ENCODE results near the gene SRP68. TPM values are rescaled to one million over a fixed set of nuclear protein-coding genes. Genes with fewer than 3 reads are reported as not detected.

Gene SRP68
- total RNA-seq, 4 donors from 2014 or later, result 57.5 to 90.2 (median 64.2) TPM

DNA sequence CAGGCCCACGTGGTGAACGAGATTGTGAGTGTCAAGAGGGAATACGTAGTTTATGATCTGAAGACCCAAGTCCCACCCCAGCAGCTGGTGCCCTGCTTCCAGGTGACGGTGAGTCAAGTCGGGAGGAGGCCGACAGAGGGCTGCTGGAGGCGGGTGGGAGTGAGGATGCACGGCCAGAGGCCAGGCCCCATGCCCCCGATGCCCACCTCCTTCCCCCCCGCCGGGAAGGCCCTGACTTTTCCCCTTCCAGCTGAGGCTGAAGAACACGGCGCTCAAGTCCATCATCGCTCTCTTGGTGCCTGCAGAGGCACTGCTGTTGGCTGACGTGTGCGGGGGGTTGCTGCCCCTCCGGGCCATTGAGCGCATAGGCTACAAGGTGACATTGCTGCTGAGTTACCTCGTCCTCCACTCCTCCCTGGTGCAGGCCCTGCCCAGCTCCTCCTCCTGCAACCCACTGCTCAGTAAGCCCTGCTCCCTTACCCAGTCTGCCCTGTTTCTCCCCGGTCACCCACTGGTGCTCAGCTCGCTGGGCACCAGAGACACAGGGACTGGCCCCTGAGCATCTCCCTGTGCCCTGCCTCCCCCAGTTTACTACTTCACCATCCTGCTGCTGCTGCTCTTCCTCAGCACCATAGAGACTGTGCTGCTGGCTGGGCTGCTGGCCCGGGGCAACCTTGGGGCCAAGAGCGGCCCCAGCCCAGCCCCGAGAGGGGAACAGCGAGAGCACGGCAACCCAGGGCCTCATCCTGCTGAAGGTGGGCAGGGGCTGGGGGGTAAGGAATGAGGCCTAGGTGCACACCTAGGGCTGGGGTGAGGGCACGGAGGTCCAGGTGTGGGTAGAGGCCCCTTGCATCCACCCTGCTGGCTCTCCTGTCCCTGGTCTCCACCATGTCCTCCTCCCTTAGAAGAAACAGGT, 9.2 kb upstream of the SRP68 start:
- Histone ChIP-seq H3K36me3 (peaks cover 43% of the 10 kb centered on the region), H3K4me1 (peaks cover 17% of the 10 kb centered on the region), H3K27ac (no peak overlapping the region), H3K9me3 (no peaks in the 10 kb centered on the region), H3K27me3 (peaks cover 32% of the 10 kb centered on the region), H3K4me3 (no peak overlapping the region)
- 75% methylated on average over 25 of the region's 27 CpGs for WGBS
- no peak for TF ChIP-seq EP300 (IDR thresholded peaks at IDR 0.05)
- TF ChIP-seq, protein P1, sequence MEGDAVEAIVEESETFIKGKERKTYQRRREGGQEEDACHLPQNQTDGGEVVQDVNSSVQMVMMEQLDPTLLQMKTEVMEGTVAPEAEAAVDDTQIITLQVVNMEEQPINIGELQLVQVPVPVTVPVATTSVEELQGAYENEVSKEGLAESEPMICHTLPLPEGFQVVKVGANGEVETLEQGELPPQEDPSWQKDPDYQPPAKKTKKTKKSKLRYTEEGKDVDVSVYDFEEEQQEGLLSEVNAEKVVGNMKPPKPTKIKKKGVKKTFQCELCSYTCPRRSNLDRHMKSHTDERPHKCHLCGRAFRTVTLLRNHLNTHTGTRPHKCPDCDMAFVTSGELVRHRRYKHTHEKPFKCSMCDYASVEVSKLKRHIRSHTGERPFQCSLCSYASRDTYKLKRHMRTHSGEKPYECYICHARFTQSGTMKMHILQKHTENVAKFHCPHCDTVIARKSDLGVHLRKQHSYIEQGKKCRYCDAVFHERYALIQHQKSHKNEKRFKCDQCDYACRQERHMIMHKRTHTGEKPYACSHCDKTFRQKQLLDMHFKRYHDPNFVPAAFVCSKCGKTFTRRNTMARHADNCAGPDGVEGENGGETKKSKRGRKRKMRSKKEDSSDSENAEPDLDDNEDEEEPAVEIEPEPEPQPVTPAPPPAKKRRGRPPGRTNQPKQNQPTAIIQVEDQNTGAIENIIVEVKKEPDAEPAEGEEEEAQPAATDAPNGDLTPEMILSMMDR (IDR thresholded peaks at IDR 0.05), result no peak
- no peak for TF ChIP-seq POLR2AphosphoS5 (IDR thresholded peaks at IDR 0.05)
- TF ChIP-seq POLR2A (IDR thresholded peaks at IDR 0.05), result no peak
- DNase-seq (ENCODE audit: low spot score in 2 of 2), result no peak

DNA sequence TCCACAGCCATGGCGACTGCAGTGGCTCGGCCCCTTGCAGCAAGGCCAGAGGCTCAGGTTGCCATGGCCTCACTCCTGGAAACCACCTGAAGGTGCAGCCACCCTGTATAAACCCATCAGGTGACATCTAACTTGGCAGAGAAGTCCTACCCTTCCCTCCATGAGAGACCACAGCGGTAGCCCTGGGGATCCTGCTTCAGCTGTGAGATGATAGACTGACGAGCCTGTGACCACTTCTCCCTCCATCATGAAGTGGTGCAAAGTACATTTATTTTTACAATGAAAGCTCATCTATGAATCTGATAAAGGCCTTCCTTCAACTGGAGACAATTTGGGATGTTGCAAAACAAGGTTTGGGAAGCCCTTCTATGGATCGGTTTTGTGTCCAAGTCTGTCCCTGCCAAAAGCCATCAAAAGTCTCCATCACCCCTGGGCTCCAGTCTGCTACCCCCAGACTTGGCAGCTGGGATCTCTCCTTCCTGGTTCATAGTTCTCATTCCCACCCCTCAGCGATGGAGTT, 8.5 kb upstream of the SRP68 start:
- Histone ChIP-seq H3K36me3 (peaks cover 36% of the 10 kb centered on the region), H3K4me1 (peaks cover 24% of the 10 kb centered on the region), H3K27ac (no peak overlapping the region), H3K27me3 (peaks cover 40% of the 10 kb centered on the region), H3K4me3 (no peak overlapping the region), H3K9me3 (no peaks in the 10 kb centered on the region)
- DNase-seq (ENCODE audit: low spot score in 2 of 2), result no peak
- TF ChIP-seq, protein P1 (IDR thresholded peaks at IDR 0.05), result no peak
- TF ChIP-seq EP300 (IDR thresholded peaks at IDR 0.05), result no peak
- no peak for TF ChIP-seq POLR2AphosphoS5 (IDR thresholded peaks at IDR 0.05)
- no peak for TF ChIP-seq POLR2A (IDR thresholded peaks at IDR 0.05)
- WGBS, result 48% methylated on average over 5 of the region's 6 CpGs

DNA sequence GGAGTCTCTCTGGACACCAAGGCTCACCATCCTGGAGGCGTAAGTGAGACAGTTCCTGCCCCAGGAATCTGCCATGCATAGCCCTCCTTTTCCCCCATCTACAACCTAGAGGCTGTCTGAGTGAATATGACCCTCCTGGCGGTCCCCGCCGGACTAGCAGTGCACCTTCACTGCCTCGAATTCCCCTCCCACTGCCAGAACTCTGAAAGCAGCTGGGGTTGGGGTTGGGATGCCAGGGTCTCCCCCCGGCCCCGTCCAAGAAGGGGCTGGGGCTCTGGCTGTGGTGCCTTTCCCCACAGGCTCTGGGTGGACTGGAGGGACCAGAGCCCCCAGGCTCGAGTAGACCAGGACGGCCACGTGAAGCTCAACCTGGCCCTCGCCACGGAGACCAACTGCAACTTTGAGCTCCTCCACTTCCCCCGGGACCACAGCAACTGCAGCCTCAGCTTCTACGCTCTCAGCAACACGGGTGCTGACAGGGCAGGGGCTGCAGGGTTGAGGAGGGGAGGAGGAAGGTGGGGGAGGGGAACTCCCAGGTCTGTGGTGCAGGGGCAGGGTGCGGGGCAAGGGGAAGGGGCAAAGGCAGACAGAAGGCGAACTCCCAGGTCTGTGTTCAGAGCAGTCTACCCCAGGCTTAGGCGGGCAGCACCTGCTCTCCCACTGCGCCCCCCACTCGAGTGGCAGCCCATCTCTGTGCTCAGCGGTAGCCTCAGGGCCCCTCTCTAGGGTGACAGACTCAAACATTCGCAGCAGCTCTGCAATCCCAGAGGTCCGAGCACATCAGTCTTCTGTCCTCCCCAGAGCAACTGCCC, 7.8 kb upstream of the SRP68 start:
- TF ChIP-seq POLR2AphosphoS5 (IDR thresholded peaks at IDR 0.05) (no peak), EP300 (IDR thresholded peaks at IDR 0.05) (no peak), POLR2A (IDR thresholded peaks at IDR 0.05) (no peak)
- TF ChIP-seq, protein P1 (IDR thresholded peaks at IDR 0.05), result no peak
- Histone ChIP-seq H3K9me3 (no peaks in the 10 kb centered on the region), H3K4me3 (no peak overlapping the region), H3K36me3 (peaks cover 29% of the 10 kb centered on the region), H3K27ac (no peak overlapping the region), H3K4me1 (peaks cover 31% of the 10 kb centered on the region), H3K27me3 (peaks cover 46% of the 10 kb centered on the region)
- no peak for DNase-seq (ENCODE audit: low spot score in 2 of 2)
- 4% methylated on average over 15 of the region's 23 CpGs for WGBS

DNA sequence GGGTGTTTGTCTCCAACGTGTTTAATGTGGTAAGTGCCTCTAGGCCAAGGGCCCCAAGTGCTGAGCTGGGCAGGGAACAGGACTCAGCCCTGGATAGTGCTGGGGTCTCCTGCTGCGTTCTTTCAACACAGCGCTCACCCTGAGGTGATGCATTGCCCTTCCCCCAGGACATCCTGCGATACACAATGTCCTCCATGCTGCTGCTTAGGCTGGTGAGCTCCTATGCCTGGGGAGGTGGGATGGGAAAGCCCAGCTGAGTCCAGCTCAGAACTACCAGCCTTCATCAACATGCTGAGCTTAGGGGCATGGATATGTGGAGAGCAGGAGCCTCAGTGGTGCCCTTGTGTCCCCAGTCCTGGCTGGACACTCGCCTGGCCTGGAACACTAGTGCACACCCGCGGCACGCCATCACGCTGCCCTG, 7.2 kb upstream of the SRP68 start:
- no peak overlapping the region for H3K27ac ChIP-seq
- WGBS, result 48% methylated on average over 3 of the region's 9 CpGs
- peaks cover 23% of the 10 kb centered on the region for H3K36me3 ChIP-seq
- peaks cover 37% of the 10 kb centered on the region for H3K4me1 ChIP-seq
- H3K27me3 ChIP-seq, result peaks cover 52% of the 10 kb centered on the region
- H3K9me3 ChIP-seq, result no peaks in the 10 kb centered on the region
- TF ChIP-seq POLR2AphosphoS5 (IDR thresholded peaks at IDR 0.05), result no peak
- TF ChIP-seq, protein P1 (IDR thresholded peaks at IDR 0.05), result no peak
- no peak for TF ChIP-seq EP300 (IDR thresholded peaks at IDR 0.05)
- TF ChIP-seq POLR2A (IDR thresholded peaks at IDR 0.05), result no peak
- H3K4me3 ChIP-seq, result no peak overlapping the region
- no peak for DNase-seq (ENCODE audit: low spot score in 2 of 2)

Data from suprapubic skin (tissue), 4 donors.